COLO668 (cell line): ENCODE results near the gene AP1M1.

Experiments used
- DNase-seq: peaks from one replicate; lab custom pipeline; 2025; ENCODE audit not compliant: unreplicated experiment; lab: John Stamatoyannopoulos, UW

The AP1M1 gene

DNA sequence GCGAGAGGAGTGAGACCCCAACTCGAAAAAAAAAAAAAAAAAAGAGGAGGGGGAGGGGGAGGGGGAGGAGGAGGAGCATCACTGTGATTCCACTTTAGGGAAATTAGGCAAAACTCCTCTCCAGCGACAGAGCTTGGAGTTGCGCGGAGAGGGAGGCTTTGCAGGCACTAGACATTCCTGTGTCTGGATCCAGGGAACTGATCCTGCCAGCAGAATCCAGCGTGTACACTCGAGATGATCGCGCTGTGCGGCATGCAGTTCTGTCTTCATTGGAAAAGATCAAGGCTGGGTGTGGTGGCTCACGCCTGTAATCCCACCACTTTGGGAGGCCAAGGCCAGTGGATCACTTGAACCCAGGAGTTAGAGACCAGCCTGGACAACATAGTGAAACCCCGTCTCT, 97.3 kb downstream of the AP1M1 start:
- no peak for DNase-seq
